H1 (cell line): ENCODE results near the gene BTNL8. TPM values are rescaled to one million over a fixed set of nuclear protein-coding genes. Genes with fewer than 3 reads are reported as not detected.

Source experiments
- CTCF ChIA-PET: fragments of 300-600 bp; sonication (Branson Sonifier 250); formaldehyde crosslinking; loops from one replicate; lab custom pipeline; 2021; ENCODE audit not compliant: partially characterized antibody; lab: Charles Lee
- POLR2A ChIA-PET: fragments of 300-600 bp; sonication (Branson Sonifier 250); formaldehyde crosslinking; loops from one replicate; lab custom pipeline; 2021; ENCODE audit warnings: inconsistent platforms; ENCODE audit not compliant: partially characterized antibody; lab: Charles Lee
- DNase-seq, 2 experiments: peaks; one replicate each; pipeline versions ENCODE4 v3.0.0 to v3.0.0-alpha.2; 2010 to 2022; ENCODE audit warnings: low spot score in 2 of 2, low read depth in 1 of 2, mixed read lengths in 1 of 2
- FAIRE-seq: peaks from 2 replicates; lab custom pipeline; 2011; peaks lifted over from hg19 to GRCh38; lab: Jason Lieb, UNC
- H2AFZ ChIP-seq: 2 replicates; pipeline ENCODE4 v1.8.1; 2012; ENCODE audit warnings: low read length, inconsistent platforms
- H2AK5ac ChIP-seq: 2 replicates; pipeline ENCODE4 v1.6.1; 2013; ENCODE audit warnings: low read depth, low read length
- H2BK120ac ChIP-seq: replicated peaks from 2 replicates; pipeline ENCODE3; 2013; ENCODE audit warnings: low read depth, low read length, inconsistent platforms
- H2BK12ac ChIP-seq: 2 replicates; pipeline ENCODE4 v1.6.1; 2013; ENCODE audit warnings: low read depth, low read length
- H2BK15ac ChIP-seq: 2 replicates; pipeline ENCODE4 v1.6.1; 2013; ENCODE audit warnings: low read length
- H2BK20ac ChIP-seq: 2 replicates; pipeline ENCODE4 v1.6.1; 2013; ENCODE audit warnings: low read length
- H2BK5ac ChIP-seq: 2 replicates; pipeline ENCODE4 v1.6.1; 2013; ENCODE audit warnings: low read depth, low read length
- H3K14ac ChIP-seq: 2 replicates; pipeline ENCODE4 v1.6.1; 2013; ENCODE audit warnings: inconsistent platforms; ENCODE audit not compliant: insufficient read length
- H3K18ac ChIP-seq: 2 replicates; pipeline ENCODE4 v1.6.1; 2013; ENCODE audit warnings: low read length; ENCODE audit errors: extremely low read depth
- H3K23ac ChIP-seq: 2 replicates; pipeline ENCODE4 v1.6.1; 2013; ENCODE audit warnings: inconsistent platforms; ENCODE audit not compliant: insufficient read length
- H3K23me2 ChIP-seq: 2 replicates; pipeline ENCODE4 v1.6.1; 2013; ENCODE audit warnings: low read depth, low read length
- H3K27ac ChIP-seq: 2 replicates; pipeline ENCODE4 v1.6.1; 2011; ENCODE audit warnings: low read depth, low read length, inconsistent platforms
- H3K27me3 ChIP-seq, 4 experiments: replicated peaks in 1 of 4; 1 replicate in 1 of 4; 2 replicates in 3 of 4; pipeline versions ENCODE4 v1.6.1 to v1.8.1; 2011 to 2013; ENCODE audit warnings: low read length in 3 of 4, mild to moderate bottlenecking in 3 of 4, inconsistent platforms in 2 of 4, mixed read lengths in 2 of 4, moderate library complexity in 1 of 4; ENCODE audit not compliant: control insufficient read depth in 3 of 4, insufficient read depth in 3 of 4; ENCODE audit errors: extremely low read depth in 1 of 4
- H3K36me3 ChIP-seq, 4 experiments: 2 replicates each; pipeline versions ENCODE4 v1.6.1 to v1.8.1; 2011 to 2013; ENCODE audit warnings: mild to moderate bottlenecking in 4 of 4, low read length in 3 of 4, moderate library complexity in 2 of 4, control low read depth in 1 of 4, inconsistent platforms in 1 of 4; ENCODE audit not compliant: insufficient read depth in 4 of 4, control insufficient read depth in 2 of 4
- H3K4ac ChIP-seq: replicated peaks from 2 replicates; pipeline ENCODE3; 2013; ENCODE audit warnings: low read length, low read depth, mixed read lengths, inconsistent platforms; ENCODE audit not compliant: insufficient read length
- H3K4me1 ChIP-seq, 4 experiments: replicated peaks in 1 of 4; 1 replicate in 1 of 4; 2 replicates in 3 of 4; pipeline versions ENCODE4 v1.6.1 to v1.8.1; 2011 to 2013; ENCODE audit warnings: low read length in 3 of 4, inconsistent platforms in 2 of 4, mixed read lengths in 1 of 4; ENCODE audit not compliant: insufficient read depth in 4 of 4, control insufficient read depth in 3 of 4
- H3K4me2 ChIP-seq, 2 experiments: 2 replicates each; pipeline versions ENCODE4 v1.6.1 to v1.8.1; 2011 to 2013; ENCODE audit warnings: low read depth in 2 of 2, low read length in 2 of 2, control low read depth in 1 of 2, inconsistent platforms in 1 of 2, mild to moderate bottlenecking in 1 of 2; ENCODE audit not compliant: insufficient read depth in 1 of 2
- H3K4me3 ChIP-seq, 4 experiments: fragments of 200-600, 300-600 bp in 1 of 4; sonication (generic), shearing (Covaris generic), sonication (Bioruptor Twin) in 1 of 4; 2 replicates each; pipeline versions ENCODE4 v1.5.1 to v1.8.1; 2011 to 2016; ENCODE audit warnings: low read length in 4 of 4, low read depth in 3 of 4, control low read depth in 2 of 4, inconsistent platforms in 2 of 4, mild to moderate bottlenecking in 2 of 4, mixed read lengths in 1 of 4, moderate library complexity in 1 of 4; ENCODE audit not compliant: insufficient read depth in 2 of 4; ENCODE audit errors: extremely low read depth in 1 of 4
- H3K56ac ChIP-seq: replicated peaks from 2 replicates; pipeline ENCODE3; 2013; ENCODE audit warnings: low read depth, mild to moderate bottlenecking, mixed read lengths, low read length, inconsistent platforms; ENCODE audit not compliant: insufficient read length
- H3K79me1 ChIP-seq: 2 replicates; pipeline ENCODE4 v1.6.1; 2013; ENCODE audit warnings: low read depth, low read length, control low read depth
- H3K79me2 ChIP-seq, 2 experiments: 2 replicates each; pipeline versions ENCODE4 v1.6.1 to v1.8.1; 2012 to 2013; ENCODE audit warnings: low read length in 2 of 2, mild to moderate bottlenecking in 2 of 2, inconsistent platforms in 1 of 2; ENCODE audit not compliant: insufficient read depth in 2 of 2, control insufficient read depth in 1 of 2
- H3K9ac ChIP-seq, 4 experiments: replicated peaks in 1 of 4; 1 replicate in 1 of 4; 2 replicates in 3 of 4; pipeline versions ENCODE4 v1.6.1 to v1.8.1; 2011 to 2013; ENCODE audit warnings: low read depth in 3 of 4, low read length in 3 of 4, control low read depth in 2 of 4, mild to moderate bottlenecking in 2 of 4, moderate library complexity in 2 of 4, inconsistent platforms in 1 of 4; ENCODE audit errors: extremely low read depth in 1 of 4
- H3K9me3 ChIP-seq, 2 experiments: 2 replicates each; pipeline versions ENCODE4 v1.6.1 to v1.8.1; 2012 to 2013; ENCODE audit warnings: mild to moderate bottlenecking in 2 of 2, moderate library complexity in 2 of 2, control low read depth in 1 of 2, inconsistent platforms in 1 of 2, low read depth in 1 of 2, low read length in 1 of 2, mixed read lengths in 1 of 2; ENCODE audit not compliant: insufficient read depth in 2 of 2
- H4K20me1 ChIP-seq, 2 experiments: replicated peaks in 1 of 2; 2 replicates each; pipeline versions ENCODE3 to v1.8.1; 2011 to 2013; ENCODE audit warnings: inconsistent platforms in 2 of 2, low read length in 2 of 2, mild to moderate bottlenecking in 1 of 2; ENCODE audit not compliant: insufficient read depth in 2 of 2, control insufficient read depth in 1 of 2
- H4K5ac ChIP-seq: 2 replicates; pipeline ENCODE4 v1.6.1; 2013; ENCODE audit warnings: low read length, low read depth, mixed read lengths, inconsistent platforms; ENCODE audit not compliant: insufficient read length
- H4K8ac ChIP-seq: 2 replicates; pipeline ENCODE4 v1.8.0; 2013; ENCODE audit warnings: mild to moderate bottlenecking, moderate library complexity, low read length, inconsistent platforms; ENCODE audit not compliant: insufficient read depth; ENCODE audit errors: extremely low read depth
- H4K91ac ChIP-seq: replicated peaks from 2 replicates; pipeline ENCODE3; 2013; ENCODE audit warnings: low read length, mixed read lengths, inconsistent platforms; ENCODE audit not compliant: insufficient read length
- BRCA1 ChIP-seq: IDR thresholded peaks from 2 replicates; pipeline ENCODE4 v1.6.1; 2012; ENCODE audit warnings: low read depth, low read length, improper control_type of control experiment
- CBX5 ChIP-seq: fragments of 300-800, 300-1000 bp; sonication (generic); IDR thresholded peaks from 2 replicates; pipeline ENCODE4 v1.7.1; 2016; ENCODE audit warnings: antibody characterized with exemption, low read length, low read depth
- CEBPB ChIP-seq: IDR thresholded peaks from 2 replicates; pipeline ENCODE4 v1.6.1; 2012; ENCODE audit warnings: low read depth, low read length
- EGR1 ChIP-seq: IDR thresholded peaks from 2 replicates; pipeline ENCODE4 v1.6.1; 2011; ENCODE audit warnings: low read depth, low read length, borderline replicate concordance
- EZH2 ChIP-seq: fragments of 200-600 bp; sonication (generic); IDR thresholded peaks from 2 replicates; pipeline ENCODE4 v1.7.1; 2012; ENCODE audit warnings: low read depth, mild to moderate bottlenecking, moderate library complexity, low read length, inconsistent platforms; ENCODE audit not compliant: severe bottlenecking
- FOSL1 ChIP-seq: IDR thresholded peaks from 2 replicates; pipeline ENCODE4 v1.6.1; 2011; ENCODE audit warnings: mild to moderate bottlenecking, low read depth, low read length, moderate library complexity; ENCODE audit not compliant: insufficient read depth
- KDM4A ChIP-seq: IDR thresholded peaks from one replicate; pipeline ENCODE4 v1.7.1; 2012; ENCODE audit warnings: low read depth, mild to moderate bottlenecking, moderate library complexity, low read length, inconsistent platforms; ENCODE audit not compliant: severe bottlenecking
- KDM5A ChIP-seq: fragments of 200-600 bp; IDR thresholded peaks from 2 replicates; pipeline ENCODE4 v1.7.1; 2012; ENCODE audit warnings: mild to moderate bottlenecking, low read length, inconsistent platforms, mixed read lengths
- POLR2A ChIP-seq, 2 experiments: IDR thresholded peaks; 1 replicate in 1 of 2; 2 replicates in 1 of 2; pipeline ENCODE4 v1.6.1; 2011; ENCODE audit warnings: low read depth in 2 of 2, low read length in 2 of 2, mild to moderate bottlenecking in 2 of 2; ENCODE audit errors: control extremely low read depth in 1 of 2
- RBBP5 ChIP-seq: IDR thresholded peaks from 2 replicates; pipeline ENCODE4 v1.7.1; 2012; ENCODE audit warnings: low read depth, mild to moderate bottlenecking, inconsistent platforms, low read length, moderate library complexity, borderline replicate concordance
- SP4 ChIP-seq: IDR thresholded peaks from 2 replicates; pipeline ENCODE4 v1.6.1; 2012; ENCODE audit warnings: low read length, inconsistent platforms
- SUZ12 ChIP-seq: fragments of 200-600 bp; sonication (generic); IDR thresholded peaks from 2 replicates; pipeline ENCODE4 v1.6.1; 2012; ENCODE audit warnings: mild to moderate bottlenecking, inconsistent platforms, low read length, moderate library complexity, mixed read lengths
- TEAD4 ChIP-seq: IDR thresholded peaks from 2 replicates; pipeline ENCODE4 v1.6.1; 2012; ENCODE audit warnings: low read depth, low read length, inconsistent platforms, mixed read lengths
- ZNF274 ChIP-seq: IDR thresholded peaks from 2 replicates; pipeline ENCODE4 v1.7.0; 2012; ENCODE audit warnings: low read length, borderline replicate concordance; ENCODE audit errors: extremely low read depth
- WGBS, 2 experiments: shearing (Covaris generic) in 1 of 2; methylation state at CpG; one replicate each; pipeline versions ENCODE4 v1.1.6 to v1.1.7; 2013 to 2015; ENCODE audit warnings: low lambda C conversion rate in 2 of 2, mixed read lengths in 2 of 2, inconsistent platforms in 1 of 2, low coverage in 1 of 2, missing lambda C conversion rate in 1 of 2; ENCODE audit not compliant: insufficient replicate concordance in 2 of 2, insufficient coverage in 1 of 2, insufficient read length in 1 of 2; ENCODE audit errors: extremely low coverage in 1 of 2, missing lambda C conversion rate in 1 of 2; 5-methylcytosine and 5-hydroxymethylcytosine counted together
- polyA plus RNA-seq, 7 experiments: library from polyadenylated mRNA; depleted of rRNA in 3 of 7; stranded (reverse) in 5 of 7; unstranded in 2 of 7; fragments of >200 nt in 5 of 7; fragments of 200-250 nt in 2 of 7; gene quantifications; 1 replicate in 5 of 7; 2 replicates in 1 of 7; 4 replicates in 1 of 7; pipeline versions ENCODE4 v1.2.1 to v1.2.3, GENCODE V29; 2011 to 2013; ENCODE audit warnings: missing spikeins in 2 of 7, mixed read lengths in 2 of 7
- total RNA-seq: library from RNA; stranded (reverse); fragmentation: NEBNext Ultra II Directional; extraction: Animal tissue kit (Norgen Biotek cat#: 25700); gene quantifications from 2 replicates; pipeline ENCODE4 v1.2.1, GENCODE V29; 2021

The BTNL8 gene
- total and polyA plus RNA-seq, 2 of the 8 experiments (the other 6 are each of a cell fraction or from before 2014, with no cell fraction given), result 0.32 to 0.48 TPM

DNA sequence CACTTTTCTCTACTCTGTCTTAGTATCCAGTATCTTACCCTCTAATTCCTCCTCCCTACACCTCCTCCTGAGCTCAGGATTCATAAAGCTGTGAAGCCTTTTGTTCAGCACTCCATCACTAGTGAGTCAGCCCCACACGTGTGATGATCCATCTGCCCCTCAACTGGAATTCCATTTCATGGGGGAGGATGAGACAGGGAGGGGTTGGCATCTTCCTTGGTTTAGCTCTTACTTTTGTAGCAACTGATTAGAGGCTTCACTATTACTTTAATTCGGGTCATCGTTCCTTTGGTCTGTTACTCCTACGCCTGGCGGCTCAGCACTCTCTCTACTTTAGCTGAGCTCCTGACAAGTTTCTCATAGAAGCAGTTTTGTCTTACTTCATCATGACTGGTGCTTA, 11.8 kb downstream of the BTNL8 start:
- no peak overlapping the region for H3K14ac ChIP-seq
- no peaks in the 10 kb centered on the region for H3K79me2 ChIP-seq
- H3K27ac ChIP-seq, result no peak overlapping the region
- H3K4me1 ChIP-seq, result peaks cover 0 to 8% (median 6%) of the 10 kb centered on the region in 4 experiments; a peak in 5 of 7 replicates
- H3K4me2 ChIP-seq, result no peak overlapping the region
- H3K79me1 ChIP-seq, result no peaks in the 10 kb centered on the region
- no peak overlapping the region for H2BK5ac ChIP-seq
- no peak for DNase-seq
- H3K27me3 ChIP-seq, result no peaks in the 10 kb centered on the region
- 0 out of 2 replicates have a peak overlapping the region, but pooled peaks have one; percentile 45 for H2AFZ ChIP-seq
- H3K18ac ChIP-seq, result no peak overlapping the region
- H2BK15ac ChIP-seq, result no peak overlapping the region
- no peaks in the 10 kb centered on the region for H3K36me3 ChIP-seq
- 0 out of 2 replicates have a peak overlapping the region, but pooled peaks have one; percentile 27 for H2BK12ac ChIP-seq
- no peak overlapping the region for H3K56ac ChIP-seq
- no peak overlapping the region for H2BK120ac ChIP-seq
- no peak overlapping the region for H3K4ac ChIP-seq
- no peak overlapping the region for H2AK5ac ChIP-seq
- 83% methylated on average over 5 of the region's 5 CpGs; no CpG with 5 or more reads in 1 of the 2 experiments for WGBS, 2 experiments
- H4K8ac ChIP-seq, result no peak overlapping the region
- H3K9ac ChIP-seq, result no peak overlapping the region
- POLR2A ChIA-PET, result interaction anchor here (2.0 kb wide), 1 partner anchor 10 kb away, joined by 7 read pairs; no protein-coding TSS in a partner anchor
- CTCF ChIA-PET, result interaction anchor here (1.5 kb wide), 1 partner anchor 41 kb away, joined by 6 read pairs; no protein-coding TSS in a partner anchor
- no peaks in the 10 kb centered on the region for H3K23me2 ChIP-seq
- H4K5ac ChIP-seq, result no peak overlapping the region
- peaks cover 2 to 7% of the 10 kb centered on the region in 2 experiments; a peak in 2 of 4 replicates for H3K9me3 ChIP-seq
- H3K23ac ChIP-seq, result no peak overlapping the region
- no peaks in the 10 kb centered on the region for H4K20me1 ChIP-seq
- no peak overlapping the region for H3K4me3 ChIP-seq
- H2BK20ac ChIP-seq, result no peak overlapping the region
- FAIRE-seq, result no peak
- no peak overlapping the region for H4K91ac ChIP-seq
- TF ChIP-seq TEAD4, result no peak
- TF ChIP-seq FOSL1, result no peak
- no peak for TF ChIP-seq CBX5
- no peak for TF ChIP-seq KDM4A
- no peak for TF ChIP-seq KDM5A
- TF ChIP-seq SP4, result no peak
- TF ChIP-seq ZNF274, result no peak
- no peak for TF ChIP-seq POLR2A (IDR thresholded peaks at IDR 0.05; ENCODE audit: control extremely low read depth in 1 of 2, low read depth in 2 of 2, low read length in 2 of 2)
- TF ChIP-seq CEBPB, result no peak
- TF ChIP-seq EGR1, result no peak
- TF ChIP-seq EZH2, result no peak
- no peak for TF ChIP-seq RBBP5
- no peak for TF ChIP-seq BRCA1
- TF ChIP-seq SUZ12, result no peak
